ENCODE results near the gene GPR21. TPM values are rescaled to one million over a fixed set of nuclear protein-coding genes. Genes with fewer than 3 reads are reported as not detected.

Gene GPR21
- total and polyA plus RNA-seq, 2 experiments from 2014 or later: 0.90 TPM; not detected in 1

DNA sequence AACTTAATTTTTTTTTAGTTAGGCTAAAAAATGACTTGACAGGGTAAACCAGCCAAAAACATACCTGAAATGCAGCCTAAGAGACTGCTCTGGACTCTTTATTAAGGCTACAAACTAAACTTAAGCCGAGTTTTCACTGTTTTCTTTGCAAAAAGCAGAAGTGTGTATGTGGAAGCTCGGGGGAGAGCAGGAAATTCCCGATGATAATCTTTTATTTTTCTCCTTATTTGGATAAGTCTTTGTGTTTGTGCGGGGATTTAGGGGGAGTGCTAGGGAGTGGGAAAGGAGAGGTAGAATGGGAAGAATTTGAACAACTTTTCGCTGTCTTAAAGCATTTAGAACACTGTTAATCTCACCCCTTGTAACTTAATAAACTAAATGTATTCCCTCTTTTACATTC, 30.7 kb upstream of the GPR21 start:
- TF ChIP-seq, protein P1, sequence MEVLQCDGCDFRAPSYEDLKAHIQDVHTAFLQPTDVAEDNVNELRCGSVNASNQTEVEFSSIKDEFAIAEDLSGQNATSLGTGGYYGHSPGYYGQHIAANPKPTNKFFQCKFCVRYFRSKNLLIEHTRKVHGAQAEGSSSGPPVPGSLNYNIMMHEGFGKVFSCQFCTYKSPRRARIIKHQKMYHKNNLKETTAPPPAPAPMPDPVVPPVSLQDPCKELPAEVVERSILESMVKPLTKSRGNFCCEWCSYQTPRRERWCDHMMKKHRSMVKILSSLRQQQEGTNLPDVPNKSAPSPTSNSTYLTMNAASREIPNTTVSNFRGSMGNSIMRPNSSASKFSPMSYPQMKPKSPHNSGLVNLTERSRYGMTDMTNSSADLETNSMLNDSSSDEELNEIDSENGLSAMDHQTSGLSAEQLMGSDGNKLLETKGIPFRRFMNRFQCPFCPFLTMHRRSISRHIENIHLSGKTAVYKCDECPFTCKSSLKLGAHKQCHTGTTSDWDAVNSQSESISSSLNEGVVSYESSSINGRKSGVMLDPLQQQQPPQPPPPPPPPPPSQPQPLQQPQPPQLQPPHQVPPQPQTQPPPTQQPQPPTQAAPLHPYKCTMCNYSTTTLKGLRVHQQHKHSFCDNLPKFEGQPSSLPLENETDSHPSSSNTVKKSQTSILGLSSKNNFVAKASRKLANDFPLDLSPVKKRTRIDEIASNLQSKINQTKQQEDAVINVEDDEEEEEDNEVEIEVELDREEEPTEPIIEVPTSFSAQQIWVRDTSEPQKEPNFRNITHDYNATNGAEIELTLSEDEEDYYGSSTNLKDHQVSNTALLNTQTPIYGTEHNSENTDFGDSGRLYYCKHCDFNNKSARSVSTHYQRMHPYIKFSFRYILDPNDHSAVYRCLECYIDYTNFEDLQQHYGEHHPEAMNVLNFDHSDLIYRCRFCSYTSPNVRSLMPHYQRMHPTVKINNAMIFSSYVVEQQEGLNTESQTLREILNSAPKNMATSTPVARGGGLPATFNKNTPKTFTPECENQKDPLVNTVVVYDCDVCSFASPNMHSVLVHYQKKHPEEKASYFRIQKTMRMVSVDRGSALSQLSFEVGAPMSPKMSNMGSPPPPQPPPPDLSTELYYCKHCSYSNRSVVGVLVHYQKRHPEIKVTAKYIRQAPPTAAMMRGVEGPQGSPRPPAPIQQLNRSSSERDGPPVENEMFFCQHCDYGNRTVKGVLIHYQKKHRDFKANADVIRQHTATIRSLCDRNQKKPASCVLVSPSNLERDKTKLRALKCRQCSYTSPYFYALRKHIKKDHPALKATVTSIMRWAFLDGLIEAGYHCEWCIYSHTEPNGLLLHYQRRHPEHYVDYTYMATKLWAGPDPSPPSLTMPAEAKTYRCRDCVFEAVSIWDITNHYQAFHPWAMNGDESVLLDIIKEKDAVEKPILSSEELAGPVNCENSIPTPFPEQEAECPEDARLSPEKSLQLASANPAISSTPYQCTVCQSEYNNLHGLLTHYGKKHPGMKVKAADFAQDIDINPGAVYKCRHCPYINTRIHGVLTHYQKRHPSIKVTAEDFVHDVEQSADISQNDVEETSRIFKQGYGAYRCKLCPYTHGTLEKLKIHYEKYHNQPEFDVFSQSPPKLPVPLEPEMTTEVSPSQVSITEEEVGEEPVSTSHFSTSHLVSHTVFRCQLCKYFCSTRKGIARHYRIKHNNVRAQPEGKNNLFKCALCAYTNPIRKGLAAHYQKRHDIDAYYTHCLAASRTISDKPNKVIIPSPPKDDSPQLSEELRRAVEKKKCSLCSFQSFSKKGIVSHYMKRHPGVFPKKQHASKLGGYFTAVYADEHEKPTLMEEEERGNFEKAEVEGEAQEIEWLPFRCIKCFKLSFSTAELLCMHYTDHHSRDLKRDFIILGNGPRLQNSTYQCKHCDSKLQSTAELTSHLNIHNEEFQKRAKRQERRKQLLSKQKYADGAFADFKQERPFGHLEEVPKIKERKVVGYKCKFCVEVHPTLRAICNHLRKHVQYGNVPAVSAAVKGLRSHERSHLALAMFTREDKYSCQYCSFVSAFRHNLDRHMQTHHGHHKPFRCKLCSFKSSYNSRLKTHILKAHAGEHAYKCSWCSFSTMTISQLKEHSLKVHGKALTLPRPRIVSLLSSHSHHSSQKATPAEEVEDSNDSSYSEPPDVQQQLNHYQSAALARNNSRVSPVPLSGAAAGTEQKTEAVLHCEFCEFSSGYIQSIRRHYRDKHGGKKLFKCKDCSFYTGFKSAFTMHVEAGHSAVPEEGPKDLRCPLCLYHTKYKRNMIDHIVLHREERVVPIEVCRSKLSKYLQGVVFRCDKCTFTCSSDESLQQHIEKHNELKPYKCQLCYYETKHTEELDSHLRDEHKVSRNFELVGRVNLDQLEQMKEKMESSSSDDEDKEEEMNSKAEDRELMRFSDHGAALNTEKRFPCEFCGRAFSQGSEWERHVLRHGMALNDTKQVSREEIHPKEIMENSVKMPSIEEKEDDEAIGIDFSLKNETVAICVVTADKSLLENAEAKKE (CRISPR knock-in tag; IDR thresholded peaks at IDR 0.05): no peak
- TF ChIP-seq STAT1 (IDR thresholded peaks at IDR 0.05; ENCODE audit: unreplicated experiment): no peak
- TF ChIP-seq, protein P2, sequence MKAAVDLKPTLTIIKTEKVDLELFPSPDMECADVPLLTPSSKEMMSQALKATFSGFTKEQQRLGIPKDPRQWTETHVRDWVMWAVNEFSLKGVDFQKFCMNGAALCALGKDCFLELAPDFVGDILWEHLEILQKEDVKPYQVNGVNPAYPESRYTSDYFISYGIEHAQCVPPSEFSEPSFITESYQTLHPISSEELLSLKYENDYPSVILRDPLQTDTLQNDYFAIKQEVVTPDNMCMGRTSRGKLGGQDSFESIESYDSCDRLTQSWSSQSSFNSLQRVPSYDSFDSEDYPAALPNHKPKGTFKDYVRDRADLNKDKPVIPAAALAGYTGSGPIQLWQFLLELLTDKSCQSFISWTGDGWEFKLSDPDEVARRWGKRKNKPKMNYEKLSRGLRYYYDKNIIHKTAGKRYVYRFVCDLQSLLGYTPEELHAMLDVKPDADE (IDR thresholded peaks at IDR 0.05): no peak
- TF ChIP-seq NANOG (IDR thresholded peaks at IDR 0.05; ENCODE audit: borderline replicate concordance): no peak
- no peak for TF ChIP-seq EZH2phosphoT487 (IDR thresholded peaks at IDR 0.05; ENCODE audit: unreplicated experiment)
- TF ChIP-seq, protein P3, sequence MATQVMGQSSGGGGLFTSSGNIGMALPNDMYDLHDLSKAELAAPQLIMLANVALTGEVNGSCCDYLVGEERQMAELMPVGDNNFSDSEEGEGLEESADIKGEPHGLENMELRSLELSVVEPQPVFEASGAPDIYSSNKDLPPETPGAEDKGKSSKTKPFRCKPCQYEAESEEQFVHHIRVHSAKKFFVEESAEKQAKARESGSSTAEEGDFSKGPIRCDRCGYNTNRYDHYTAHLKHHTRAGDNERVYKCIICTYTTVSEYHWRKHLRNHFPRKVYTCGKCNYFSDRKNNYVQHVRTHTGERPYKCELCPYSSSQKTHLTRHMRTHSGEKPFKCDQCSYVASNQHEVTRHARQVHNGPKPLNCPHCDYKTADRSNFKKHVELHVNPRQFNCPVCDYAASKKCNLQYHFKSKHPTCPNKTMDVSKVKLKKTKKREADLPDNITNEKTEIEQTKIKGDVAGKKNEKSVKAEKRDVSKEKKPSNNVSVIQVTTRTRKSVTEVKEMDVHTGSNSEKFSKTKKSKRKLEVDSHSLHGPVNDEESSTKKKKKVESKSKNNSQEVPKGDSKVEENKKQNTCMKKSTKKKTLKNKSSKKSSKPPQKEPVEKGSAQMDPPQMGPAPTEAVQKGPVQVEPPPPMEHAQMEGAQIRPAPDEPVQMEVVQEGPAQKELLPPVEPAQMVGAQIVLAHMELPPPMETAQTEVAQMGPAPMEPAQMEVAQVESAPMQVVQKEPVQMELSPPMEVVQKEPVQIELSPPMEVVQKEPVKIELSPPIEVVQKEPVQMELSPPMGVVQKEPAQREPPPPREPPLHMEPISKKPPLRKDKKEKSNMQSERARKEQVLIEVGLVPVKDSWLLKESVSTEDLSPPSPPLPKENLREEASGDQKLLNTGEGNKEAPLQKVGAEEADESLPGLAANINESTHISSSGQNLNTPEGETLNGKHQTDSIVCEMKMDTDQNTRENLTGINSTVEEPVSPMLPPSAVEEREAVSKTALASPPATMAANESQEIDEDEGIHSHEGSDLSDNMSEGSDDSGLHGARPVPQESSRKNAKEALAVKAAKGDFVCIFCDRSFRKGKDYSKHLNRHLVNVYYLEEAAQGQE (IDR thresholded peaks at IDR 0.05; ENCODE audit: unreplicated experiment): no peak
- no peak for TF ChIP-seq EZH2 (IDR thresholded peaks at IDR 0.05; ENCODE audit: low read depth, unreplicated experiment)
- TF ChIP-seq, protein P4, sequence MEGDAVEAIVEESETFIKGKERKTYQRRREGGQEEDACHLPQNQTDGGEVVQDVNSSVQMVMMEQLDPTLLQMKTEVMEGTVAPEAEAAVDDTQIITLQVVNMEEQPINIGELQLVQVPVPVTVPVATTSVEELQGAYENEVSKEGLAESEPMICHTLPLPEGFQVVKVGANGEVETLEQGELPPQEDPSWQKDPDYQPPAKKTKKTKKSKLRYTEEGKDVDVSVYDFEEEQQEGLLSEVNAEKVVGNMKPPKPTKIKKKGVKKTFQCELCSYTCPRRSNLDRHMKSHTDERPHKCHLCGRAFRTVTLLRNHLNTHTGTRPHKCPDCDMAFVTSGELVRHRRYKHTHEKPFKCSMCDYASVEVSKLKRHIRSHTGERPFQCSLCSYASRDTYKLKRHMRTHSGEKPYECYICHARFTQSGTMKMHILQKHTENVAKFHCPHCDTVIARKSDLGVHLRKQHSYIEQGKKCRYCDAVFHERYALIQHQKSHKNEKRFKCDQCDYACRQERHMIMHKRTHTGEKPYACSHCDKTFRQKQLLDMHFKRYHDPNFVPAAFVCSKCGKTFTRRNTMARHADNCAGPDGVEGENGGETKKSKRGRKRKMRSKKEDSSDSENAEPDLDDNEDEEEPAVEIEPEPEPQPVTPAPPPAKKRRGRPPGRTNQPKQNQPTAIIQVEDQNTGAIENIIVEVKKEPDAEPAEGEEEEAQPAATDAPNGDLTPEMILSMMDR (conservative IDR thresholded peaks at IDR 0.05; ENCODE audit: low read depth in 2 of 2): no peak
- no peak for TF ChIP-seq ZNF331 (CRISPR knock-in tag; IDR thresholded peaks at IDR 0.05; ENCODE audit: low read depth)
- TF ChIP-seq ZNF114 (CRISPR knock-in tag; IDR thresholded peaks at IDR 0.05): no peak
- no peak for TF ChIP-seq POLR2AphosphoS5 (IDR thresholded peaks at IDR 0.05; ENCODE audit: low read depth)
- no peak for TF ChIP-seq JUNB (IDR thresholded peaks at IDR 0.05; ENCODE audit: unreplicated experiment)
- no peak for TF ChIP-seq CREB1 (CRISPR knock-in tag; IDR thresholded peaks at IDR 0.05; ENCODE audit: low read depth)
- Mint-ChIP-seq H3K36me3 (ENCODE audit: low read depth) (peaks cover 32% of the 10 kb centered on the region), H3K9me3 (no peaks in the 10 kb centered on the region), H3K4me3 (no peak overlapping the region), H3K4me1 (peaks cover 21% of the 10 kb centered on the region), H3K27me3 (ENCODE audit: insufficient read depth, low read depth, poor library complexity) (peaks cover 4% of the 10 kb centered on the region), H3K27ac (peak overlapping the region; percentile 67)
- H3K4me2 ChIP-seq: no peak overlapping the region
- no peak overlapping the region for H2AFZ ChIP-seq
- no peaks in the 10 kb centered on the region for H3K9me2 ChIP-seq (ENCODE audit: insufficient read depth)
- H3K4me1 ChIP-seq (ENCODE audit: insufficient read depth): peaks cover 16% of the 10 kb centered on the region
- H3K4me3 ChIP-seq: no peak overlapping the region
- H3K79me2 ChIP-seq (replicated peaks; ENCODE audit: insufficient read depth): no peaks in the 10 kb centered on the region
- ATAC-seq (no peak), DNase-seq (ENCODE audit: low spot score) (peak; percentile 5)
- H4K20me1 ChIP-seq (replicated peaks; ENCODE audit: insufficient read depth): no peaks in the 10 kb centered on the region
- H3K27me3 ChIP-seq (ENCODE audit: insufficient read depth): no peaks in the 10 kb centered on the region
- H3F3A ChIP-seq (replicated peaks; ENCODE audit: low read depth): no peaks in the 10 kb centered on the region
- peak overlapping the region; percentile 68; the same call in 1 of the 2 replicates for H3K27ac ChIP-seq (ENCODE audit: low read depth)
- H3K36me3 ChIP-seq (ENCODE audit: insufficient read depth): peaks cover 7% of the 10 kb centered on the region; the same call in 1 of the 2 replicates
